Stimulated activated CD4-positive, alpha-beta T cell treated with anti-CD3 and anti-CD28 coated beads, Interleukin-2, amount 100 ng/mL, for 48 hours (primary cell): Measurements from ENCODE around the gene TNFSF15.
A peak's percentile ranks its signal among the peaks of the same experiment; 100 is the strongest.

Experiments used
- DNase-seq, 2 donors: peaks; one replicate each; pipeline ENCODE4 v3.0.0-alpha.2; 2020

Gene TNFSF15

GRCh38 chr9:114787214-114787613, 18.6 kb downstream of the TNFSF15 start:
- no peak for DNase-seq

DNA sequence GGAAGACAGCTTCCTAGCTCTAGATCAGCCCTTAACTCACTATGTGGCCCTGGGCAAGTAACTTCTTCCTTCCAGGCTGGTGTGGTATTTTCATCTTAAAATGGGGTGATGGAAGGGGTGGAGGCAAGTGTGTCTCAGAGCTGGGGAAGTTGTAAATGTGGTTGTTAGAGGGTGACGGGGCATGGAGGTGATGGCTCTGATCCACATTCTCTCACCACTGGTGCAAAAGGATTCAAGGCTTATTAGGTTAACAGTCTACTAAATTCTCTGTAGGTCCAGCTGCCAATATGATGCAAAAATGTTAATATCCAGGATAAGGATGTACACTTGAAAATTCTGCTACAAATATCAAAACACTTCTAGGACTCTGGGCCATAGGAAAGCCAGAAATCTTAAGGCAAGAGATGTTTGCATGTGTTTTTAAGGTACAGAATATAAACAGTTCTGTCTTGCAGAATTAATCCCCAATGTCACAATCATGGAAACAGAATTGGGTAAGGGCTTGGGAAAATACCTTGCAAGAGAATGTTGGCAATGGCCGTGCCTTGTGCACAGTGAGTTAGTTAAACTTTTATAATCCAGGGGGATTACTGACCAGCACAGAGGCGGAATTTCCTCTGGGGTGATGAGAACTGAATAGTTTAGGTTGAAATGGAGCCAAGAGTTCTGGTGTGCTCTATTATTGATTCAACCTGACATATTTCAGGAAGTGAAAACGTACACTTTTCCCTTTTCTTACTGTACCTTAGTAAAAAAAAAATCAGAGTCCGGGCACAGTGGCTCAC, 19.8 kb downstream of the TNFSF15 start:
- DNase-seq = no peak

GRCh38 chr9:114784721-114785279, 21.0 kb downstream of the TNFSF15 start:
- DNase-seq = no peak

GRCh38 chr9:114782586-114782985, 23.3 kb downstream of the TNFSF15 start:
- no peak for DNase-seq

DNA sequence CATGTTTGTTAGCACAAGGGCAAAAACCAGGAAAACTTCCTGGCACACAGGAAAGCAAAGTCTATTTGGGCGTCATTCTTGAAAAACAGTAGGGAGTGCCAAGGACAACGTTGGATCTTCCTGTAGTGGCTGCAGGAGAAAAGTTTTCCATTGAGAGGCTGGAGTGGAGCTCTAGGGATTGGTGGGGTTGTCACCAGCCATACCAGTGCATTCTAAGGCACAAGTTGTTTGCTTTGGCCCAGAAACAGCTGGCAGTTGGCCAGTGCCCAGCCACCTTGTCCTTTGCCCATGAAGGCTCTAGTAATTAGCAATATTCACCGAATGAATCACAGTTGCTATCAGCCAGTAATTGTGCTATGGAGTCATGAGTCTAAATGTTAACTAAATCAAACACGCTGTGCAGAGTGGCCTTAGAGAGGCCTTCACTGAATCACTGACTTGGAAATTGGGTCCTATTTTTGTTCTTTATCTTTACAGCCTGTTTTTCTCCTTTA, 26.4 kb downstream of the TNFSF15 start:
- no peak for DNase-seq

GRCh38 chr9:114777821-114778609, 27.8 kb downstream of the TNFSF15 start:
- DNase-seq = peak; percentile 7 to 24

DNA sequence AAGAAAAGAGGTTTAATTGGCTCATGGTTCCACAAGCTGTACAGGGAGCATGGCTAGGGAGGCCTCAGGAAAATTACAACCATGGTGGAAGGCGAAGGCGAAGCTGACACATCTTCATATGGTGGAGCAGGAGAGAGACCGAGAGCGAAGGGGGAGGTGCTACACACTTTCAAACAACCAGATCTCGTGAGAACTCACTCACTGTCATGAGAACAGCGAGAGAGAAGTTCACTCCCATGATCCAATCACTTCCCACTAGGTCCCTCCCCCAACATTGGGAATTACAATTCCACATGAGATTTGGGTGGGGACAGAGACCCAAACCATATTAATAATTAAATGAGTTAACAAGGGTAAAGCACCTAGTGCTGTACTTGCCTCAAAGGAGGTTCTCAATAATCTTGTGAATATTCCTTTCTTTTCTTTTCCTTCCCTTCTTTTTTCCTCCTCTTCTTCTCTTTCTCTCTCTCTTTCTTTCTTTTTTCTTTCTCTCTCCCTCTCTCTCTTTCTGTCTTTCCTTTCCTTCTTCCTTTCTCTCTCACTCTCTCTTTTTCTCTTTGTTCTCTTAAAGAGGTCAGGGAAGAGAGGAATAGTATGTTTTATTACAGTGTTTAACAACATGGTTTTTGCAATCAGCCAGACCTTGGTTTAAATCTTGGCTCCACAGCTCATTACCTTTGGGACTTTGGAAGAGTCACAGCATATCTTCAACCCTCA, 29.0 kb downstream of the TNFSF15 start:
- DNase-seq = no peak

DNA sequence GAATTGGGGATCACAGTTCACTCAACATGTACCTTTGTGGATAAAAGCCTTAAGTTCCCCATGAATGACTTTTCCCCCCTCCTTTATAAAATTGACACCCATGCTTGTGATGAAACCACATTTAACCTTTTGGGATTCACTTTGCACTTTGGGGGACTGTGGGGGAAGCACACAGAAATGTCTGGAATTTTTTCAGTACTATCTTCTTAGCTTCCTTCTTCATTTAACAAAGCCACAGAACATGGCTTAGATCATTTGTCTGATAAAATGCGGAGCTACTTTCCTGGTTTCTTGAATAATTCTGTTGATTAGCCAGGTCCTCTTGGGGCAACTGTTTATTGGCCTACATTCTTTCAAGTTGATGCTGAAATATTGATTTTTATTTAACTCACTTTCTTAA, 29.9 kb downstream of the TNFSF15 start:
- DNase-seq = no peak

- no peak for DNase-seq
Observed at GRCh38 chr9:114775121-114775520, 30.7 kb downstream of the TNFSF15 start.

GRCh38 chr9:114774524-114774923, 31.3 kb downstream of the TNFSF15 start:
- DNase-seq = no peak

GRCh38 chr9:114771889-114772288, 34.0 kb downstream of the TNFSF15 start:
- no peak for DNase-seq

GRCh38 chr9:114770991-114771390, 34.8 kb downstream of the TNFSF15 start:
- DNase-seq = no peak

GRCh38 chr9:114769624-114770023, 36.2 kb downstream of the TNFSF15 start:
- DNase-seq = no peak

DNA sequence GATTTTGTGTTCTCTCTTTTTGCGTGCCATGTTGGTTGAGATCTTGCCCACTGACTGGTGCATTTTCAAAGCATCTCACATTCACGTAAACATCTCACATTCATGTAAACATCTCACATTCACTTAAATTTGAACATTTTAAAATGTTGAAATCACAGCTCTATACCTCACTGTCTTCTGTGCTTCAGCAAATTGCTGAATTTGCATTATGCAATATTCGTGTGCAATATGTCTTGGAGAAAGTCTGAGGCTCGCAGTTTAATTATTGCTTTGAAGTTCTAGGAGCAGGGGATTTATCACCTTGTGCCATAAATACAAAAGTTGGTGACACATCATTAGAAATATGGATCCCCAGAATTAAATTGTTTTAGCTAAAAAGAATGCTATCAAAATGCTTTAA, 42.6 kb downstream of the TNFSF15 start:
- no peak for DNase-seq

- no peak for DNase-seq
Observed at GRCh38 chr9:114761523-114761922, 44.3 kb downstream of the TNFSF15 start.

GRCh38 chr9:114759512-114760341, 46.1 kb downstream of the TNFSF15 start:
- DNase-seq = no peak

GRCh38 chr9:114757984-114758383, 47.9 kb downstream of the TNFSF15 start:
- DNase-seq = no peak

DNA sequence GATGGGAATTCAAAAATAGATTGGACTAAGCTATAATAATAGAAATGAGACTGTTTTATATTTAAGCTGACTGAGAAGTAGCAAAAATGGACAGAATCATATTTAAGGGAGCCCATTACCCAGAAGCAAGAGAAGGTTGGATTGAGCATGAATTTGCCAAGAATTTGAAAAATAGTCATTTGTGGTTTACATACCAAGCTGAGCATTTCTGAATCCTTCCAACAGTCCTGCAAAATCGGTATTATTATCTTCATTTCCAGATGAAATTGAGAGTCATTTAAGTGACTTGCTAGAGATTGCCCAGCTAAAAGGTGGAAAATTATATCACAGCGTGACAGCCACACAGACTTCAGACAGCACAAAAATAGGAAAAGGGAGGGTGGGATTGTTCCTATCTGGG, 48.4 kb downstream of the TNFSF15 start:
- DNase-seq = no peak

DNA sequence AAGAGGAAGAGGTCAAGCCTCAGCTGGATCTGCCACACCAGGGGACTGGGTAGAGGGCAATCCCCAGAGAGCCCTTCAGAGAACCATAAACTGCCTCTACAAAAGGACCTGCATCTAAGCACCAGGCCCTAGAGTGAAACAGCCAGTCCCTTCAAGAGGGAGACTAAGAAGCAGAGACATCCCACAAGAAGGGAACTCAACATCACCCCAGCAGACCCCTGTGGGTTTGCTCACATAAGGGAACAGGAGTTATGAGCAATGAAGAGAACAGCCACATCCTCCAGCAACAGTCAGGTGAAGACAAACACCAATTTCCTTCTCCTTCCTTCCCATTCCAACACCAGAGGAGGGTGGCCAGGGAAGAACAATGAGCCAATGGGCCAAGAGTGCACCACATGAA, 48.9 kb downstream of the TNFSF15 start:
- DNase-seq = no peak

DNA sequence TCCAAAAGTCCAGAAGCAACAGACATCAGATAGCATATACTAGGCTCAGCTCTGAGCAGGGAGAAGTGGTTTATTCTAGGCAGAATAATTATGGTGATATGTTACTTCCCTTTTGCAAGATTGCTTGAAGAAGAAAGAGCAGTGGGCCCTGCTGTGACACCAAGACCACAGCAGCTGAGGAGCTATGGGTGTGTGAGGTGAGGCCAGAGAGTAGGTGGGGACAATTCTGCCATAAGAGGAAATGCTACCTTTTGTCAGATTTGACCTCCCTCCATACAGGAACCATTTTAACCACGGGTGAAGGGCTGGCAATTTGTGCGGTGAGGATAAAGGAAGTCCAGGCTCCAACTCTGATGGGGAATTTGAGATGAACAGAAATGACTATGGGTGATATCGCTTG, 51.3 kb downstream of the TNFSF15 start:
- no peak for DNase-seq

- no peak for DNase-seq
Observed at GRCh38 chr9:114746591-114747346, 59.1 kb downstream of the TNFSF15 start.
